B cell (primary cell): ENCODE measurements around the gene LIPM. TPM values are rescaled to one million over a fixed set of nuclear protein-coding genes. Genes with fewer than 3 reads are reported as not detected.

Experiments used
- ATAC-seq: fragments of 200-7000 bp; cut with Tn5 transposase; one replicate; pipeline ENCODE4 v1.10.0; 2021; ENCODE audit warnings: low read depth, mild to moderate bottlenecking, moderate number of reproducible peaks, moderate library complexity
- CTCF ChIA-PET: fragments of 350-600 bp; sonication (Branson Sonifier 250); formaldehyde crosslinking; loops from one replicate; lab custom pipeline; 2021; ENCODE audit warnings: antibody characterized with exemption, inconsistent platforms; lab: Charles Lee
- POLR2A ChIA-PET: fragments of 350-600 bp; sonication (Branson Sonifier 250); formaldehyde crosslinking; loops from one replicate; lab custom pipeline; 2021; ENCODE audit warnings: antibody characterized with exemption; lab: Charles Lee
- DNase-seq: peaks from one replicate; pipeline ENCODE4 v3.0.0; 2013
- H2AFZ ChIP-seq: 2 replicates; pipeline ENCODE4 v1.6.1; 2012; ENCODE audit warnings: mild to moderate bottlenecking, low read depth, low read length; ENCODE audit not compliant: insufficient read depth, poor library complexity, severe bottlenecking
- H3K27ac ChIP-seq, 2 donors: 1 replicate in 1 of 2; 2 replicates in 1 of 2; pipeline ENCODE4 v1.5.1; 2012 to 2013; ENCODE audit warnings: low read length in 2 of 2, mild to moderate bottlenecking in 2 of 2, moderate library complexity in 1 of 2
- H3K27me3 ChIP-seq, 4 experiments: fragments of 200-600 bp in 1 of 4; sonication (generic) in 1 of 4; replicated peaks in 1 of 4; 1 replicate in 2 of 4; 2 replicates in 2 of 4; pipeline versions ENCODE4 v1.6.1 to v1.7.0; 2013 to 2016; ENCODE audit warnings: low read length in 3 of 4, mild to moderate bottlenecking in 2 of 4, mixed read lengths in 1 of 4, moderate library complexity in 1 of 4; ENCODE audit not compliant: insufficient read depth in 4 of 4, control insufficient read depth in 3 of 4; ENCODE audit errors: control extremely low read depth in 1 of 4
- H3K36me3 ChIP-seq, 2 experiments: replicated peaks in 1 of 2; 1 replicate in 1 of 2; 2 replicates in 1 of 2; pipeline versions ENCODE4 v1.6.1 to v1.7.1; 2013; ENCODE audit warnings: low read length in 1 of 2; ENCODE audit not compliant: insufficient read depth in 2 of 2, control insufficient read depth in 1 of 2; ENCODE audit errors: control extremely low read depth in 1 of 2, extremely low read depth in 1 of 2
- H3K4me1 ChIP-seq, 2 donors: fragments of 200-600 bp in 1 of 2; sonication (generic) in 1 of 2; 1 replicate in 1 of 2; 2 replicates in 1 of 2; pipeline versions ENCODE4 v1.5.1 to v1.6.1; 2013 to 2017; ENCODE audit warnings: low read length in 2 of 2; ENCODE audit not compliant: control insufficient read depth in 2 of 2, insufficient read depth in 2 of 2
- H3K4me2 ChIP-seq: replicated peaks from 2 replicates; pipeline ENCODE3; 2012; ENCODE audit warnings: mild to moderate bottlenecking, low read depth, low read length; ENCODE audit not compliant: poor library complexity, severe bottlenecking
- H3K4me3 ChIP-seq, 5 experiments: fragments of 200-600 bp in 1 of 5; sonication (generic) in 1 of 5; 1 replicate in 3 of 5; 2 replicates in 2 of 5; pipeline versions ENCODE4 v1.5.1 to v1.7.0; 2011 to 2016; ENCODE audit warnings: low read length in 4 of 5, mild to moderate bottlenecking in 4 of 5, low read depth in 2 of 5, control low read depth in 1 of 5, moderate library complexity in 1 of 5; ENCODE audit not compliant: insufficient read depth in 1 of 5; ENCODE audit errors: control extremely low read depth in 1 of 5, extremely low read depth in 1 of 5
- H3K79me2 ChIP-seq: fragments of 200-600 bp; sonication (generic); one replicate; pipeline ENCODE4 v1.6.0; 2016; ENCODE audit warnings: low read length; ENCODE audit not compliant: control insufficient read depth, insufficient read depth
- H3K9ac ChIP-seq: fragments of 200-600 bp; sonication (generic); 2 replicates; pipeline ENCODE4 v1.6.1; 2017; ENCODE audit warnings: mild to moderate bottlenecking, low read length, moderate library complexity
- H3K9me3 ChIP-seq, 3 donors: one replicate each; pipeline versions ENCODE4 v1.6.1 to v1.7.1; 2013; ENCODE audit warnings: low read length in 2 of 3; ENCODE audit not compliant: control insufficient read depth in 2 of 3, insufficient read depth in 1 of 3; ENCODE audit errors: control extremely low read depth in 1 of 3
- H4K20me1 ChIP-seq: 2 replicates; pipeline ENCODE4 v1.6.0; 2012; ENCODE audit warnings: mild to moderate bottlenecking, low read length; ENCODE audit not compliant: insufficient read depth, control insufficient read depth, poor library complexity, severe bottlenecking
- H3K27ac Mint-ChIP-seq: one replicate; pipeline ENCODE4 v1.8.0; 2021; ENCODE audit warnings: mixed read lengths
- H3K27me3 Mint-ChIP-seq: one replicate; pipeline ENCODE4 v1.8.0; 2021; ENCODE audit warnings: mixed read lengths
- H3K4me1 Mint-ChIP-seq: one replicate; pipeline ENCODE4 v1.8.0; 2021; ENCODE audit warnings: mixed read lengths
- H3K4me3 Mint-ChIP-seq: one replicate; pipeline ENCODE4 v1.8.0; 2021; ENCODE audit warnings: mixed read lengths
- H3K9me3 Mint-ChIP-seq: one replicate; pipeline ENCODE4 v1.8.0; 2022; ENCODE audit warnings: mixed read lengths; ENCODE audit not compliant: insufficient read depth
- EZH2 ChIP-seq: IDR thresholded peaks from 2 replicates; pipeline ENCODE4 v1.6.1; 2012; ENCODE audit warnings: borderline replicate concordance, low read depth, mild to moderate bottlenecking, moderate library complexity, low read length; ENCODE audit not compliant: insufficient read depth, poor library complexity, severe bottlenecking
- WGBS: methylation state at CpG from one replicate; pipeline ENCODE4 v1.1.5; 2013; ENCODE audit warnings: missing lambda C conversion rate; ENCODE audit not compliant: insufficient coverage; 5-methylcytosine and 5-hydroxymethylcytosine counted together
- intact Hi-C: fragments of 100-400 bp; cut with micrococcal nuclease; formaldehyde crosslinking; loops from one replicate; pipeline ENCODE4 v1.10.0; 2022
- polyA plus RNA-seq: library from polyadenylated mRNA; depleted of rRNA; stranded (reverse); fragments of >200 nt; gene quantifications from 2 replicates; pipeline ENCODE4 v1.2.3, GENCODE V29; 2012
- total RNA-seq, 2 donors: library from RNA; stranded (reverse); fragments of 120-200 nt in 1 of 2; gene quantifications; 1 replicate in 1 of 2; 2 replicates in 1 of 2; pipeline versions ENCODE4 v1.2.3 to v1.2.4, GENCODE V29; 2013 to 2022
- TF ChIP-seq, protein P1 (sequence below): fragments of 200-600 bp; IDR thresholded peaks from one replicate; pipeline ENCODE4 v1.8.0; 2022; ENCODE audit warnings: antibody characterized with exemption, mild to moderate bottlenecking

The LIPM gene
- total and polyA plus RNA-seq, 2 donors (not counting 1 experiment from before 2014, with no cell fraction given), result not detected

DNA sequence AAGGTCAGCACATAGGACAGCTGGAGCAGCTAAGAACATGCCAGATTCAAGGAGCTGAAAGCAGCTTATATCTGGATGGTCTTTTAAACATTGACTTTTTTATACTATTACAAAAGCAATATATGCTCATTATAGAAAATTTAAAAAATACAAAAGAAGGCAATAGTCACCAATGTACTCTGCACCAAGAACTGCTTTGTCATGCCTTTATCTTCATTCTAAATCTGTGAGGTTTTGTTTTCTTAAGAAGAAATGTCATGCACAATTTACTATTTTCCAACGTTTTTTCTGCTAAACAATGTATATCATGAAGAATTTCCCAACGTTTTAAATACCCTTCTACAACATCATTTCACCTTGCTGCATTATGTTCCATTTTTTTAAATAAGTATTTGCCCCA is 2.8 kb downstream of the LIPM start:
- CTCF ChIA-PET, result interaction anchor here (0.8 to 1.1 kb wide), 3 partner anchors 10 to 118 kb away, joined by 3 to 4 read pairs (median 4); no protein-coding TSS in a partner anchor
- DNase-seq, result no peak
- H3K79me2 ChIP-seq, result no peaks in the 10 kb centered on the region
- H4K20me1 ChIP-seq, result no peaks in the 10 kb centered on the region
- no peak overlapping the region for H3K27ac ChIP-seq
- no peaks in the 10 kb centered on the region for H3K9me3 ChIP-seq
- H3K27ac Mint-ChIP-seq, result no peak overlapping the region
- no peaks in the 10 kb centered on the region for H3K9me3 Mint-ChIP-seq
- no peaks in the 10 kb centered on the region for H3K36me3 ChIP-seq
- ATAC-seq, result no peak
- no peak overlapping the region for H3K4me3 ChIP-seq
- TF ChIP-seq, protein P1, sequence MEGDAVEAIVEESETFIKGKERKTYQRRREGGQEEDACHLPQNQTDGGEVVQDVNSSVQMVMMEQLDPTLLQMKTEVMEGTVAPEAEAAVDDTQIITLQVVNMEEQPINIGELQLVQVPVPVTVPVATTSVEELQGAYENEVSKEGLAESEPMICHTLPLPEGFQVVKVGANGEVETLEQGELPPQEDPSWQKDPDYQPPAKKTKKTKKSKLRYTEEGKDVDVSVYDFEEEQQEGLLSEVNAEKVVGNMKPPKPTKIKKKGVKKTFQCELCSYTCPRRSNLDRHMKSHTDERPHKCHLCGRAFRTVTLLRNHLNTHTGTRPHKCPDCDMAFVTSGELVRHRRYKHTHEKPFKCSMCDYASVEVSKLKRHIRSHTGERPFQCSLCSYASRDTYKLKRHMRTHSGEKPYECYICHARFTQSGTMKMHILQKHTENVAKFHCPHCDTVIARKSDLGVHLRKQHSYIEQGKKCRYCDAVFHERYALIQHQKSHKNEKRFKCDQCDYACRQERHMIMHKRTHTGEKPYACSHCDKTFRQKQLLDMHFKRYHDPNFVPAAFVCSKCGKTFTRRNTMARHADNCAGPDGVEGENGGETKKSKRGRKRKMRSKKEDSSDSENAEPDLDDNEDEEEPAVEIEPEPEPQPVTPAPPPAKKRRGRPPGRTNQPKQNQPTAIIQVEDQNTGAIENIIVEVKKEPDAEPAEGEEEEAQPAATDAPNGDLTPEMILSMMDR, result no peak
- no peak for TF ChIP-seq EZH2
- H3K27me3 Mint-ChIP-seq, result peaks cover 4% of the 10 kb centered on the region
- H3K4me1 ChIP-seq, result no peaks in the 10 kb centered on the region
- H3K4me2 ChIP-seq, result no peak overlapping the region
- no peak overlapping the region for H3K4me3 Mint-ChIP-seq
- no peaks in the 10 kb centered on the region for H3K4me1 Mint-ChIP-seq
- WGBS, result no CpG with 5 or more reads among the region's 2 CpGs
- intact Hi-C loops, result no loop called here
- POLR2A ChIA-PET, result no interaction called here
- H3K9ac ChIP-seq, result no peak overlapping the region
- H2AFZ ChIP-seq, result no peak overlapping the region
- H3K27me3 ChIP-seq, result no peaks in the 10 kb centered on the region

DNA sequence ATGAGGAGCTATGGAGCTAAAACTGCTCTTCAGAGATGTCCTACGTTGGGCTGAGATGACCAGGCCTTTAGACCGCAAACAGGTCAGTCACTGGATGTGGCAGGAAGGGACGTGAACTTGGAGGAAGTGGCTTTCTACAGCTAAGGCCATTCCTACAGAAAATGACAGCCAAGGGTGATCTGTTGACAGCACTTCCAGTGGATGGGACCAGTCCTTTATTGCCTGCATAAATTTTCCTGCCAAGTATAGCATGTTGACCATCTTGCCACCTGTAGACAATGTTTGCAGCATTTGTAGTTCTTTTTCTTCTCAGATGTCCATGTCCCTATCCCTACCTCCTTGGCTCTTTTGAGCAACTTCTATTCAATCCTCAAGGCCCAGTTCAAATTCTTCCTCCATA is 3.4 kb downstream of the LIPM start:
- Histone ChIP-seq H3K9me3 (no peaks in the 10 kb centered on the region), H3K4me2 (no peak overlapping the region), H2AFZ (no peak overlapping the region), H3K79me2 (no peaks in the 10 kb centered on the region), H3K27me3 (no peaks in the 10 kb centered on the region), H3K36me3 (no peaks in the 10 kb centered on the region), H3K27ac (no peak overlapping the region), H3K4me1 (no peaks in the 10 kb centered on the region), H4K20me1 (no peaks in the 10 kb centered on the region), H3K4me3 (no peak overlapping the region), H3K9ac (no peak overlapping the region)
- no peaks in the 10 kb centered on the region for H3K4me1 Mint-ChIP-seq
- H3K27ac Mint-ChIP-seq, result no peak overlapping the region
- peaks cover 8% of the 10 kb centered on the region for H3K27me3 Mint-ChIP-seq
- 83% methylated on average over 3 of the region's 3 CpGs for WGBS
- no peaks in the 10 kb centered on the region for H3K9me3 Mint-ChIP-seq
- no peak for TF ChIP-seq EZH2
- TF ChIP-seq, protein P1, result no peak
- no peak for ATAC-seq
- intact Hi-C loops, result no loop called here
- H3K4me3 Mint-ChIP-seq, result no peak overlapping the region
- ChIA-PET POLR2A (no interaction called here), CTCF (no interaction called here)
- no peak for DNase-seq
